Hepatocyte (in vitro differentiated cells): ENCODE results near the gene TOP3B.

Experiments used
- CTCF ChIP-seq: fragments of 200-600 bp; sonication (generic); IDR thresholded peaks from 2 replicates; pipeline ENCODE4 v1.5.1; 2016; ENCODE audit warnings: antibody characterized with exemption, mild to moderate bottlenecking; ENCODE audit not compliant: poor library complexity
- EZH2 ChIP-seq: fragments of 200-600 bp; sonication (generic); IDR thresholded peaks from 2 replicates; pipeline ENCODE4 v1.6.1; 2016; ENCODE audit warnings: antibody characterized with exemption, mild to moderate bottlenecking, borderline replicate concordance

GRCh38 chr22:21995660-21996059 lies 13.1 kb upstream of the TOP3B start:
- TF ChIP-seq EZH2, result no peak
- TF ChIP-seq CTCF, result no peak
